Caco-2 (cell line): ENCODE data around the gene TGFA. TPM values are rescaled to one million over a fixed set of nuclear protein-coding genes. Genes with fewer than 3 reads are reported as not detected.

Experiments used
- BruUV-seq: library from RNA; stranded (reverse); fragments of 400-500 nt; replicated peaks from 2 replicates; lab custom pipeline; 2021; lab: Mats Ljungman, UMichigan
- CTCF ChIA-PET: fragments of 300-600 bp; sonication (Branson Sonifier 250); formaldehyde crosslinking; loops from one replicate; lab custom pipeline; 2022; ENCODE audit warnings: antibody characterized with exemption; lab: Charles Lee
- POLR2A ChIA-PET: fragments of 300-600 bp; sonication (Branson Sonifier 250); formaldehyde crosslinking; loops from one replicate; lab custom pipeline; 2022; ENCODE audit warnings: antibody characterized with exemption; lab: Charles Lee
- DNase-seq, 2 experiments: peaks; one replicate each; pipeline versions ENCODE4 v3.0.0 to v3.0.0-alpha.2; 2020 to 2022
- H3K27me3 ChIP-seq: replicated peaks from 2 replicates; pipeline ENCODE4 v1.6.0; 2011; ENCODE audit warnings: low read length; ENCODE audit not compliant: control insufficient read depth, insufficient read depth
- H3K36me3 ChIP-seq: 2 replicates; pipeline ENCODE4 v1.5.1; 2011; ENCODE audit warnings: low read length; ENCODE audit not compliant: control insufficient read depth, insufficient read depth
- H3K4me1 ChIP-seq: fragments of 250-450 bp; sonication (Bioruptor Pico); 2 replicates; pipeline ENCODE4 v1.5.1; 2020; ENCODE audit warnings: mild to moderate bottlenecking
- H3K4me3 ChIP-seq: 2 replicates; pipeline ENCODE4 v1.5.1; 2011; ENCODE audit warnings: low read depth, mild to moderate bottlenecking, control low read depth, low read length
- H3K9me3 ChIP-seq: fragments of 250-450 bp; sonication (Bioruptor Pico); 2 replicates; pipeline ENCODE4 v1.5.1; 2020; ENCODE audit warnings: mild to moderate bottlenecking, moderate library complexity
- H3K27ac Mint-ChIP-seq: one replicate; pipeline ENCODE4 v1.8.0; 2022; ENCODE audit warnings: mixed read lengths; ENCODE audit not compliant: unreplicated experiment
- H3K27me3 Mint-ChIP-seq: one replicate; pipeline ENCODE4 v1.8.0; 2022; ENCODE audit warnings: mixed read lengths; ENCODE audit not compliant: insufficient read depth, unreplicated experiment
- H3K36me3 Mint-ChIP-seq: one replicate; pipeline ENCODE4 v1.8.0; 2022; ENCODE audit warnings: mild to moderate bottlenecking, mixed read lengths; ENCODE audit not compliant: insufficient read depth, unreplicated experiment
- H3K4me1 Mint-ChIP-seq: one replicate; pipeline ENCODE4 v1.8.0; 2022; ENCODE audit warnings: low read depth, mixed read lengths; ENCODE audit not compliant: unreplicated experiment
- H3K4me3 Mint-ChIP-seq: one replicate; pipeline ENCODE4 v1.8.0; 2022; ENCODE audit warnings: mild to moderate bottlenecking, moderate library complexity, mixed read lengths; ENCODE audit not compliant: unreplicated experiment
- H3K9me3 Mint-ChIP-seq: one replicate; pipeline ENCODE4 v1.8.0; 2022; ENCODE audit warnings: mixed read lengths; ENCODE audit not compliant: unreplicated experiment
- intact Hi-C: fragments of 100-400 bp; cut with micrococcal nuclease; formaldehyde crosslinking; loops from one replicate; pipeline ENCODE4 v1.10.0; 2022; ENCODE audit not compliant: unreplicated experiment
- total RNA-seq: library from RNA; stranded (reverse); gene quantifications from 2 replicates; pipeline ENCODE4 v1.2.3, GENCODE V29; 2022
- TF ChIP-seq, protein P1 (sequence below), 2 experiments: fragments of 200-600 bp in 1 of 2; IDR thresholded peaks; 1 replicate in 1 of 2; 2 replicates in 1 of 2; pipeline versions ENCODE4 v1.5.1 to v1.8.0; 2011 to 2022; ENCODE audit warnings: antibody characterized with exemption in 1 of 2, control low read depth in 1 of 2, inconsistent platforms in 1 of 2, low read depth in 1 of 2, low read length in 1 of 2, mild to moderate bottlenecking in 1 of 2, moderate library complexity in 1 of 2; ENCODE audit not compliant: insufficient read depth in 1 of 2, severe bottlenecking in 1 of 2, unreplicated experiment in 1 of 2

Gene TGFA
- total RNA-seq, 1 experiment from 2014 or later, result 0.70 TPM

DNA sequence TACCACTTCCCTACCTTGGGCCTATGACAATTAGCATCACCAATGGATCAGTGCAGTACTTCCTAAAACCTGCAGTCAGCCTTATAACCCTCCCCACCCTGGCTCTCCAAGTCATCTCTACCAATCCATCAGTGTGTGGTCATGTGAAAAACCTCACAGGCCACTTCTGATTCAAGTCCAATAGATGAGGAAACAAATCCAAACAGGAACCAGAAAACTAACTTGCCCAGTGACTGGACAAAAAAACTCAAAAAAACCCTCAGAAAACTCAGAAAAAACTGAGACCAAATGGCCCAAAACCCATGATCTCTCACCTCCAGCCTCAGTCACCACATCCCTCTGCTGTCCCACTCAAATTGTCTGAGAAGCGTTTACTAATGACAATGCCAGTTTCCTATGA lies 43.3 kb downstream of the TGFA start:
- DNase-seq, result no peak
- no TSS peak for BruUV-seq
- H3K36me3 Mint-ChIP-seq, result no peaks in the 10 kb centered on the region

DNA sequence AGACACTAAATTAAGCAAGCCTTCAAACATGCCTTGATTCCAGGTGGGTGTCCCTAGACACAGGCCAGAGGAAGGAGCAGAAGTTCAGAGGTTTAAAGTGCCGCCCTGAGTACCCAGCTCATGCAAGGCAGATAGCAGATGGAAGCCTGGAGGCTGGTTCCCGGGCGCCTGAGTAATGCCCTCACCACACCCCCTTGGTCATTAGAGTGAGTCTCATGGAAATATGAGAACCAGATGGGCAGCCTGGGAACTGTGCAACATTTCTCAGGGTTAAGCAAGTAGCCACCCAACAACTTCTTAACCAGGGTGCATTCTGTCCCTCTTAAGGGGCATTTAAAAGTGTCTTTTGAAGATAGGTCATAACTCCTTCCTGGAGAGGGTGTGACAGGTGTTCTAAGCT lies 44.1 kb downstream of the TGFA start:
- Histone ChIP-seq H3K36me3 (no peaks in the 10 kb centered on the region), H3K4me3 (no peak overlapping the region), H3K9me3 (no peaks in the 10 kb centered on the region), H3K27me3 (no peaks in the 10 kb centered on the region; the same call in 1 of the 2 replicates), H3K4me1 (no peaks in the 10 kb centered on the region)
- BruUV-seq, result no TSS peak
- Mint-ChIP-seq H3K4me3 (no peak overlapping the region), H3K27ac (no peak overlapping the region), H3K27me3 (peaks cover 3% of the 10 kb centered on the region), H3K36me3 (no peaks in the 10 kb centered on the region), H3K9me3 (no peaks in the 10 kb centered on the region), H3K4me1 (no peaks in the 10 kb centered on the region)
- POLR2A ChIA-PET, result no interaction called here
- DNase-seq, result peak in 1 of 2 experiments; percentile 13
- CTCF ChIA-PET, result no interaction called here
- intact Hi-C loops, result no loop called here
- TF ChIP-seq, protein P1, sequence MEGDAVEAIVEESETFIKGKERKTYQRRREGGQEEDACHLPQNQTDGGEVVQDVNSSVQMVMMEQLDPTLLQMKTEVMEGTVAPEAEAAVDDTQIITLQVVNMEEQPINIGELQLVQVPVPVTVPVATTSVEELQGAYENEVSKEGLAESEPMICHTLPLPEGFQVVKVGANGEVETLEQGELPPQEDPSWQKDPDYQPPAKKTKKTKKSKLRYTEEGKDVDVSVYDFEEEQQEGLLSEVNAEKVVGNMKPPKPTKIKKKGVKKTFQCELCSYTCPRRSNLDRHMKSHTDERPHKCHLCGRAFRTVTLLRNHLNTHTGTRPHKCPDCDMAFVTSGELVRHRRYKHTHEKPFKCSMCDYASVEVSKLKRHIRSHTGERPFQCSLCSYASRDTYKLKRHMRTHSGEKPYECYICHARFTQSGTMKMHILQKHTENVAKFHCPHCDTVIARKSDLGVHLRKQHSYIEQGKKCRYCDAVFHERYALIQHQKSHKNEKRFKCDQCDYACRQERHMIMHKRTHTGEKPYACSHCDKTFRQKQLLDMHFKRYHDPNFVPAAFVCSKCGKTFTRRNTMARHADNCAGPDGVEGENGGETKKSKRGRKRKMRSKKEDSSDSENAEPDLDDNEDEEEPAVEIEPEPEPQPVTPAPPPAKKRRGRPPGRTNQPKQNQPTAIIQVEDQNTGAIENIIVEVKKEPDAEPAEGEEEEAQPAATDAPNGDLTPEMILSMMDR (IDR thresholded peaks at IDR 0.05; ENCODE audit: insufficient read depth in 1 of 2, low read depth in 1 of 2, low read length in 1 of 2, severe bottlenecking in 1 of 2, unreplicated experiment in 1 of 2), result no peak

More for the DNA sequence above, 43.3 kb downstream of the TGFA start:
- H3K27ac Mint-ChIP-seq, result no peak overlapping the region
- Histone ChIP-seq H3K9me3 (no peaks in the 10 kb centered on the region), H3K27me3 (no peaks in the 10 kb centered on the region; the same call in 1 of the 2 replicates), H3K4me3 (no peak overlapping the region), H3K36me3 (no peaks in the 10 kb centered on the region), H3K4me1 (no peaks in the 10 kb centered on the region)
- TF ChIP-seq, protein P1 (IDR thresholded peaks at IDR 0.05; ENCODE audit: insufficient read depth in 1 of 2, low read depth in 1 of 2, low read length in 1 of 2, severe bottlenecking in 1 of 2, unreplicated experiment in 1 of 2), result no peak
- H3K4me3 Mint-ChIP-seq, result no peak overlapping the region
- H3K27me3 Mint-ChIP-seq, result peaks cover 3% of the 10 kb centered on the region
- ChIA-PET CTCF (no interaction called here), POLR2A (no interaction called here)
- H3K4me1 Mint-ChIP-seq, result no peaks in the 10 kb centered on the region
- intact Hi-C loops, result no loop called here
- H3K9me3 Mint-ChIP-seq, result no peaks in the 10 kb centered on the region

- H3K27ac Mint-ChIP-seq, result no peak overlapping the region
- DNase-seq, result no peak
- H3K4me1 ChIP-seq, result no peaks in the 10 kb centered on the region
- TF ChIP-seq, protein P1 (IDR thresholded peaks at IDR 0.05; ENCODE audit: insufficient read depth in 1 of 2, low read depth in 1 of 2, low read length in 1 of 2, severe bottlenecking in 1 of 2, unreplicated experiment in 1 of 2), result no peak
- H3K36me3 Mint-ChIP-seq, result no peaks in the 10 kb centered on the region
- no peak overlapping the region for H3K4me3 ChIP-seq
- H3K27me3 ChIP-seq, result no peaks in the 10 kb centered on the region; the same call in 1 of the 2 replicates
- no peaks in the 10 kb centered on the region for H3K36me3 ChIP-seq
- ChIA-PET POLR2A (no interaction called here), CTCF (no interaction called here)
- intact Hi-C loops, result no loop called here
- BruUV-seq, result no TSS peak
- H3K9me3 Mint-ChIP-seq, result no peaks in the 10 kb centered on the region
- H3K9me3 ChIP-seq, result no peaks in the 10 kb centered on the region
- no peaks in the 10 kb centered on the region for H3K4me1 Mint-ChIP-seq
- H3K4me3 Mint-ChIP-seq, result no peak overlapping the region
- H3K27me3 Mint-ChIP-seq, result peaks cover 3% of the 10 kb centered on the region
These were observed 44.7 kb downstream of the TGFA start for GRCh38 chr2:70508711-70509462.
